HG03432 (cell line): ENCODE results near the gene POLD1.

Experiments used
- ATAC-seq: cut with Tn5 transposase; IDR thresholded peaks from one replicate; pipeline ENCODE4 v1.9.1; 2021; ENCODE audit warnings: mild to moderate bottlenecking, moderate library complexity; ENCODE audit not compliant: unreplicated experiment

Gene POLD1

GRCh38 chr19:50461066-50461875 lies 77.1 kb downstream of the POLD1 start:
- ATAC-seq: peak; percentile 53

GRCh38 chr19:50462970-50463369 lies 78.8 kb downstream of the POLD1 start:
- ATAC-seq: no peak

- no peak for ATAC-seq
Observed at GRCh38 chr19:50464348-50464747, 80.2 kb downstream of the POLD1 start.

GRCh38 chr19:50465000-50465399 lies 80.9 kb downstream of the POLD1 start:
- ATAC-seq: no peak

GRCh38 chr19:50465986-50466705 lies 82.0 kb downstream of the POLD1 start:
- ATAC-seq: no peak

GRCh38 chr19:50466706-50467039 lies 82.5 kb downstream of the POLD1 start:
- no peak for ATAC-seq

GRCh38 chr19:50467566-50467965 lies 83.4 kb downstream of the POLD1 start:
- no peak for ATAC-seq
